Activated CD4-positive, alpha-beta T cell treated with anti-CD3 and anti-CD28 coated beads, Interleukin-2, Interleukin-4, amounts not matched to agents 100 ng/mL and 50 ng/mL, durations not matched to agents 16 hours and 8 hours (primary cell): ENCODE measurements around the gene CLPX.
"Not testable (repeated sequence)": the region's sequence is repeated elsewhere in the genome, so short reads cannot be mapped to it uniquely, and the experiment has no call there.

Experiments
- DNase-seq: peaks from one replicate; pipeline ENCODE4 v3.0.0-alpha.2; 2020; ENCODE audit warnings: low spot score

CLPX gene

GRCh38 chr15:65101411-65101890, 83.7 kb downstream of the CLPX start:
- DNase-seq: peak; percentile 50

GRCh38 chr15:65100442-65100841, 84.7 kb downstream of the CLPX start:
- no peak for DNase-seq

- DNase-seq: not testable (repeated sequence)
Measured at GRCh38 chr15:65099801-65100200, 85.3 kb downstream of the CLPX start.

GRCh38 chr15:65099336-65099735, 85.8 kb downstream of the CLPX start:
- DNase-seq: no peak
